ENCODE data around the gene PBXIP1.

PBXIP1 gene

DNA sequence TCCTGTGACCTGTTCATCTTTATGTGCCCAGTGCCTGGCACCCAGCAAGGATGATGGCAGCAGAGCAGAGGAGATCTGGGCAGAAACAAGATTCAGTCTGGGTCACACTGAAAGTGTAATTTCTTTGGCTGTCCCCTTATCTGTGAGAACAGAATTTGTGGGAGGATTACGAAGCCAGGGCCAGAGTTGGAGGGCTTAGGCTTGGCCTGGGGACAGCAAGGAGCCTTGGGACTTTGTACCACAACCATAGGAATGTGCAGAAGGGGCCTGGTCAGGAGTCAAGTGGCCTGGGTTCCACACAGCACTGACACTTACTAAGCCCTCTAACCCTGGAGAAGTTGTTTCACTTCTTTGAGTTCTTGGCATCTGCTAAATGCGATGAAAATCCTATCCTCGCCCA lies 32.2 kb downstream of the PBXIP1 start:
- Histone ChIP-seq H3K4me2 (ENCODE audit: low read length) (no peak overlapping the region), H3K9ac (ENCODE audit: low read length) (no peak overlapping the region), H3K4me3 (ENCODE audit: low read length) (no peak overlapping the region), H2AK5ac (ENCODE audit: low read length) (no peak overlapping the region), H4K8ac (ENCODE audit: low read depth, low read length) (no peak overlapping the region), H3K23ac (ENCODE audit: low read length) (no peak overlapping the region), H2BK120ac (ENCODE audit: low read depth, low read length) (no peak overlapping the region), H2BK15ac (replicated peaks; ENCODE audit: low read depth) (no peak overlapping the region), H3K79me1 (ENCODE audit: low read length) (no peaks in the 10 kb centered on the region), H2BK5ac (ENCODE audit: low read length) (no peak overlapping the region), H3K27ac (ENCODE audit: low read depth, low read length) (no peak overlapping the region), H4K5ac (ENCODE audit: low read length) (no peak overlapping the region), H3K4ac (ENCODE audit: low read depth, low read length) (no peak overlapping the region), H3K56ac (ENCODE audit: low read length) (no peak overlapping the region), H3K36me3 (ENCODE audit: control insufficient read depth, insufficient read depth, low read length) (peaks cover 1% of the 10 kb centered on the region), H3K18ac (ENCODE audit: low read length) (no peak overlapping the region), H3K79me2 (ENCODE audit: control insufficient read depth, insufficient read depth, low read length) (no peaks in the 10 kb centered on the region), H3K4me1 (ENCODE audit: control insufficient read depth, low read depth, low read length) (no peaks in the 10 kb centered on the region), H3K27me3 (ENCODE audit: insufficient read depth, low read length, poor library complexity) (no peaks in the 10 kb centered on the region)
- no peak for DNase-seq
- no CpG with 5 or more reads among the region's 3 CpGs for WGBS (ENCODE audit: extremely low coverage, insufficient coverage, low lambda C conversion rate)

DNA sequence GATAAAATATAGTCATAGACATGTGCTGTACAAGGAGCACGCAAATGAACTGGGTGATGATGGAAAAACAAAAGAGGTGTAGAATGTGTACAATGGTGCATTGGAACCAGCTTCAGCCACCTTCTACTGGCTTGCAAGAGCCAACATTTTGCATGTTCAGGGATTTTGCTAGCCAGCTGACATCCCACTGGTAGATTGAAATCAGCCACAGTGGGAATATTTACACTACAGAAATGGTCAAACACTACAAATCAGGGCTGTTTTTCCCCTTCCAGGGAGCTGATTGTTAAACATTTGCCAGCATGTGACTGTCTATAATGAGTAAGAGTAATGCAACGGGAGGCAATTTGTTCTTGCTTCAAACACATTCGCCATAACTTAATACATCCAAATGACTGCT lies 42.6 kb downstream of the PBXIP1 start:
- H2AK5ac ChIP-seq (ENCODE audit: low read length): no peak overlapping the region
- H3K56ac ChIP-seq (ENCODE audit: low read length): no peak overlapping the region
- H3K4ac ChIP-seq (ENCODE audit: low read depth, low read length): no peak overlapping the region
- no peak overlapping the region for H3K4me2 ChIP-seq (ENCODE audit: low read length)
- H3K4me3 ChIP-seq (ENCODE audit: low read length): no peak overlapping the region
- H2BK120ac ChIP-seq (ENCODE audit: low read depth, low read length): no peak overlapping the region
- H3K27me3 ChIP-seq (ENCODE audit: insufficient read depth, low read length, poor library complexity): no peaks in the 10 kb centered on the region
- H4K5ac ChIP-seq (ENCODE audit: low read length): no peak overlapping the region
- H3K9ac ChIP-seq (ENCODE audit: low read length): no peak overlapping the region
- DNase-seq: no peak
- H3K79me1 ChIP-seq (ENCODE audit: low read length): no peaks in the 10 kb centered on the region
- no peak overlapping the region for H2BK15ac ChIP-seq (replicated peaks; ENCODE audit: low read depth)
- no peak overlapping the region for H3K27ac ChIP-seq (ENCODE audit: low read depth, low read length)
- H3K4me1 ChIP-seq (ENCODE audit: control insufficient read depth, low read depth, low read length): no peaks in the 10 kb centered on the region
- H2BK5ac ChIP-seq (ENCODE audit: low read length): no peak overlapping the region
- H3K36me3 ChIP-seq (ENCODE audit: control insufficient read depth, insufficient read depth, low read length): no peaks in the 10 kb centered on the region
- no peak overlapping the region for H3K23ac ChIP-seq (ENCODE audit: low read length)
- WGBS (ENCODE audit: extremely low coverage, insufficient coverage, low lambda C conversion rate): no CpG with 5 or more reads among the region's 3 CpGs
- H3K18ac ChIP-seq (ENCODE audit: low read length): no peak overlapping the region
- no peaks in the 10 kb centered on the region for H3K79me2 ChIP-seq (ENCODE audit: control insufficient read depth, insufficient read depth, low read length)
- H4K8ac ChIP-seq (ENCODE audit: low read depth, low read length): no peak overlapping the region

DNA sequence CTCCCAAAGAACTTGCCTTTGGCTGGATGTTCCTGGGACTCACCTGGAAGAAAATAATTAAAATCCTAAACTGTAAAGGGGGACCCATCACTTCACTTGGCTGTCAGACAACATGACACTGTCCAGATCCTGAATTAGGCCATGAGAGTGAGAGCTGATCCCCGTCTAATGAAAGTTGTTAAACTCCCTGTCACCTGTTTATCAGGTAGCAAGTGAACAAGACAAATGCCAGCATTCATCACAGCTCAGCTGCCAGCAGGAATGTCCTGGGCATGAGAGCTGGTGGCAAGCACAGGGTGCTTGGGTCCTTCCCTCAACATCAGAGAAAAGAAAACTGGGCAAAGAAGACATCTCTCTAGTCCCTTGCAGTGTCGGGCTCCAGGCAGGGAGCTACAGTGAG lies 43.1 kb downstream of the PBXIP1 start:
- Histone ChIP-seq H3K4me1 (ENCODE audit: control insufficient read depth, low read depth, low read length) (no peaks in the 10 kb centered on the region), H3K4me2 (ENCODE audit: low read length) (no peak overlapping the region), H3K18ac (ENCODE audit: low read length) (no peak overlapping the region), H3K4me3 (ENCODE audit: low read length) (no peak overlapping the region), H3K79me2 (ENCODE audit: control insufficient read depth, insufficient read depth, low read length) (no peaks in the 10 kb centered on the region), H3K36me3 (ENCODE audit: control insufficient read depth, insufficient read depth, low read length) (no peaks in the 10 kb centered on the region), H2BK120ac (ENCODE audit: low read depth, low read length) (no peak overlapping the region), H3K23ac (ENCODE audit: low read length) (no peak overlapping the region), H4K8ac (ENCODE audit: low read depth, low read length) (no peak overlapping the region), H2AK5ac (ENCODE audit: low read length) (no peak overlapping the region), H3K79me1 (ENCODE audit: low read length) (no peaks in the 10 kb centered on the region), H3K9ac (ENCODE audit: low read length) (no peak overlapping the region), H2BK15ac (replicated peaks; ENCODE audit: low read depth) (no peak overlapping the region), H4K5ac (ENCODE audit: low read length) (no peak overlapping the region), H3K4ac (ENCODE audit: low read depth, low read length) (no peak overlapping the region), H3K56ac (ENCODE audit: low read length) (no peak overlapping the region), H2BK5ac (ENCODE audit: low read length) (no peak overlapping the region), H3K27me3 (ENCODE audit: insufficient read depth, low read length, poor library complexity) (no peaks in the 10 kb centered on the region), H3K27ac (ENCODE audit: low read depth, low read length) (no peak overlapping the region)
- WGBS (ENCODE audit: extremely low coverage, insufficient coverage, low lambda C conversion rate): no CpG with 5 or more reads among the region's 2 CpGs
- DNase-seq: no peak

DNA sequence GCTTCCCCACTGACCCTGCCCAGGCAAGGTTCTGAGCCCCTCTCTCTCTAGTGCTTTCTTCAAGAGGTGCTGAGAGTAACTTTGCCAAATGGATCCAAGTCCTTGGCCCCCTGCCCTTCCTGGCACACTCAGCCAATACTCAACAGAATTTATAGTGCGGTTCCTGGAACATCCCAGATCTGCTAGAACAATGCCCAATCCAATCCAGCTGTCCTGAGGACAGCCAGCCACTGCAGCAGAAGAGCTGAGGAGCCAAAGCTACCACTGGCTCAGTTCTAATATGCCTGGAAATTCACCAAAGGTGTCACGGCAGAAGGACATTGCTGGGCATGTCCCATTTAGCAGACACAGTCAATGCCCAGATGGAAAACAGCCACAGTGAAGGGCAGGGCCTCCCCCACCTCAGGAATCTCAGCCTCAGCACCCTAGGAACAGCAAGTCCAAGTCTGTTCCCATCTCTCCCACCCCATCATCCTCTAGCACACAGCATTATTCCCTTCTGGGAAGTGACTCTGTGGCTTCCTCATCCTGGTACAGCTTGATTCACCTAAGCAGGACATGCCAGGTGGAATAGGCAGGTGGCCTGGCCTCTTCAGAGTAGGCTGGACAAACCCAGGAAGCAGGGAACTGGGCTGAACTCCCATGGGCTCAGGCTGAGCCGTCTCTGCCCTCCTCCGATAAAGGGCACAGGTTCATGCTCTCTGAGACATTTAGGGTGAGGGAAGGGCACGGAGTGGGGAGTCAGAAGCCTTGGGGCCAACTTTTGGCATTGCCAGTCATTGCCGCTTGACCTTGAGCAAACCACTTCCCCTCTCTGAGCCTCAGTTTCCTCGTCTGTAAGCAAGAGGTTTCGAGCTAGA lies 44.0 kb downstream of the PBXIP1 start:
- no peak overlapping the region for H3K4me3 ChIP-seq (ENCODE audit: low read length)
- WGBS (ENCODE audit: extremely low coverage, insufficient coverage, low lambda C conversion rate): no CpG with 5 or more reads among the region's 8 CpGs
- H2BK15ac ChIP-seq (replicated peaks; ENCODE audit: low read depth): no peak overlapping the region
- no peak overlapping the region for H2BK5ac ChIP-seq (ENCODE audit: low read length)
- H3K27me3 ChIP-seq (ENCODE audit: insufficient read depth, low read length, poor library complexity): no peaks in the 10 kb centered on the region
- no peak overlapping the region for H4K5ac ChIP-seq (ENCODE audit: low read length)
- H3K4me1 ChIP-seq (ENCODE audit: control insufficient read depth, low read depth, low read length): no peaks in the 10 kb centered on the region
- no peak overlapping the region for H3K18ac ChIP-seq (ENCODE audit: low read length)
- H3K79me1 ChIP-seq (ENCODE audit: low read length): no peaks in the 10 kb centered on the region
- H3K56ac ChIP-seq (ENCODE audit: low read length): no peak overlapping the region
- no peak overlapping the region for H3K4me2 ChIP-seq (ENCODE audit: low read length)
- no peak overlapping the region for H2AK5ac ChIP-seq (ENCODE audit: low read length)
- H3K4ac ChIP-seq (ENCODE audit: low read depth, low read length): no peak overlapping the region
- no peak overlapping the region for H3K23ac ChIP-seq (ENCODE audit: low read length)
- no peak overlapping the region for H4K8ac ChIP-seq (ENCODE audit: low read depth, low read length)
- no peaks in the 10 kb centered on the region for H3K79me2 ChIP-seq (ENCODE audit: control insufficient read depth, insufficient read depth, low read length)
- no peak overlapping the region for H3K27ac ChIP-seq (ENCODE audit: low read depth, low read length)
- H2BK120ac ChIP-seq (ENCODE audit: low read depth, low read length): no peak overlapping the region
- no peaks in the 10 kb centered on the region for H3K36me3 ChIP-seq (ENCODE audit: control insufficient read depth, insufficient read depth, low read length)
- no peak for DNase-seq
- no peak overlapping the region for H3K9ac ChIP-seq (ENCODE audit: low read length)

DNA sequence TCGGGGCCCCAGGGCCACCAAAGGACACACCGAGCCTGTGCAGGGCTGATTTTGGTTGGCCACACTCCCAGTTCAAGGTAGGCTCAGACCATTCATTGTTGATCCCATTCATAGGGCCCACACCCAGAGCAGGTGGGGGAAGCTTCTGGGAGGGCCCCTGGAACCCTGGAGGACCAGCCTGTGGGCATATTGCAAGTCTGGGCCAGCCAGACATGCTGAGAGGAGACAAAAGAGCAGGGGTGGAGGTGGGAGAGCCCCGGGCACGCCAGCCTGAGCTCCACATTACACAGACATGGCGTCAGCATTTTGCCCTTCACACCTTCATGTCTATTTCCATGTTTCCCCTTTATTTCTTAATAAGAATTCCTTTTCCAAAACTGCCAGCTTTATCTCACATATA lies 45.0 kb downstream of the PBXIP1 start:
- Histone ChIP-seq H3K18ac (ENCODE audit: low read length) (no peak overlapping the region), H3K79me2 (ENCODE audit: control insufficient read depth, insufficient read depth, low read length) (no peaks in the 10 kb centered on the region), H3K27me3 (ENCODE audit: insufficient read depth, low read length, poor library complexity) (no peaks in the 10 kb centered on the region), H3K27ac (ENCODE audit: low read depth, low read length) (no peak overlapping the region), H3K9ac (ENCODE audit: low read length) (no peak overlapping the region), H3K4ac (ENCODE audit: low read depth, low read length) (no peak overlapping the region), H2BK120ac (ENCODE audit: low read depth, low read length) (no peak overlapping the region), H3K36me3 (ENCODE audit: control insufficient read depth, insufficient read depth, low read length) (no peaks in the 10 kb centered on the region), H2BK5ac (ENCODE audit: low read length) (no peak overlapping the region), H3K4me1 (ENCODE audit: control insufficient read depth, low read depth, low read length) (no peaks in the 10 kb centered on the region), H2AK5ac (ENCODE audit: low read length) (no peak overlapping the region), H2BK15ac (replicated peaks; ENCODE audit: low read depth) (no peak overlapping the region), H3K56ac (ENCODE audit: low read length) (no peak overlapping the region), H3K4me2 (ENCODE audit: low read length) (no peak overlapping the region), H4K5ac (ENCODE audit: low read length) (no peak overlapping the region), H3K4me3 (ENCODE audit: low read length) (no peak overlapping the region), H4K8ac (ENCODE audit: low read depth, low read length) (no peak overlapping the region), H3K23ac (ENCODE audit: low read length) (no peak overlapping the region), H3K79me1 (ENCODE audit: low read length) (no peaks in the 10 kb centered on the region)
- WGBS (ENCODE audit: extremely low coverage, insufficient coverage, low lambda C conversion rate): no CpG with 5 or more reads among the region's 5 CpGs
- DNase-seq: no peak

DNA sequence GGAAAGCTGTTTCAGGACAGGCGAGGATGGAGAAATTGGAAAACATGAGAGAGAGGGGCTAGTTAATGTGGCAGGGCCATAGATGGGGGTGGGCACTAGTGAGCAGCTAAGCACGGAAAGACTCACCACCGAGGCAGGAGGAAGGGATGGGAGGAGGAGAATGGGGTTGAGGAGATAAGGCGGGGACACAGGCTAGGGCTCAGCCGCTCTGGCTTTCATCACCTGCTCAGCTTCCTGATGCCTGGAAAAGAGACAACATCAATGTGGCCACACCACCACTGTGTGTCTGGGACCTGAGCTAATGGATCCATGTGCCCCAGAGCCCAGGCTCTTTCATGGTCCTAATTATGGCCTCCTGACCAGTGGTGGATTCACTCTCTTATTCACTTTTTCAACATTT lies 47.0 kb downstream of the PBXIP1 start:
- Histone ChIP-seq H3K18ac (ENCODE audit: low read length) (no peak overlapping the region), H3K79me2 (ENCODE audit: control insufficient read depth, insufficient read depth, low read length) (no peaks in the 10 kb centered on the region), H3K23ac (ENCODE audit: low read length) (no peak overlapping the region), H4K8ac (ENCODE audit: low read depth, low read length) (no peak overlapping the region), H3K27me3 (ENCODE audit: insufficient read depth, low read length, poor library complexity) (no peaks in the 10 kb centered on the region), H2BK120ac (ENCODE audit: low read depth, low read length) (no peak overlapping the region), H2BK15ac (replicated peaks; ENCODE audit: low read depth) (no peak overlapping the region), H3K9ac (ENCODE audit: low read length) (no peak overlapping the region), H2AK5ac (ENCODE audit: low read length) (no peak overlapping the region), H3K4ac (ENCODE audit: low read depth, low read length) (no peak overlapping the region), H3K4me3 (ENCODE audit: low read length) (no peak overlapping the region), H3K4me1 (ENCODE audit: control insufficient read depth, low read depth, low read length) (no peaks in the 10 kb centered on the region), H3K36me3 (ENCODE audit: control insufficient read depth, insufficient read depth, low read length) (no peaks in the 10 kb centered on the region), H3K27ac (ENCODE audit: low read depth, low read length) (no peak overlapping the region), H3K56ac (ENCODE audit: low read length) (no peak overlapping the region), H3K79me1 (ENCODE audit: low read length) (no peaks in the 10 kb centered on the region), H3K4me2 (ENCODE audit: low read length) (no peak overlapping the region), H4K5ac (ENCODE audit: low read length) (no peak overlapping the region), H2BK5ac (ENCODE audit: low read length) (no peak overlapping the region)
- DNase-seq: no peak
- no CpG with 5 or more reads among the region's 5 CpGs for WGBS (ENCODE audit: extremely low coverage, insufficient coverage, low lambda C conversion rate)
